DOHH2 (cell line): ENCODE results near the gene HMMR.
A peak's percentile ranks its signal among the peaks of the same experiment; 100 is the strongest.

ENCODE experiments used
- H3F3A ChIP-seq: fragments of 200-600 bp; sonication (generic), shearing (Covaris generic); 2 replicates; pipeline ENCODE4 v1.6.0; 2016; ENCODE audit warnings: antibody characterized with exemption, mild to moderate bottlenecking; ENCODE audit not compliant: control insufficient read depth, insufficient read depth
- H3K27ac ChIP-seq: fragments of 200-600 bp; sonication (generic); 2 replicates; pipeline ENCODE4 v1.5.1; 2014; ENCODE audit warnings: low read depth, mild to moderate bottlenecking, low read length, moderate library complexity
- H3K27me3 ChIP-seq: fragments of 200-600 bp; sonication (generic); 2 replicates; pipeline ENCODE4 v1.6.1; 2014; ENCODE audit warnings: mild to moderate bottlenecking, low read length, mixed read lengths; ENCODE audit not compliant: control insufficient read depth
- H3K36me3 ChIP-seq: fragments of 200-600 bp; sonication (generic); 2 replicates; pipeline ENCODE4 v1.6.1; 2014; ENCODE audit warnings: mild to moderate bottlenecking, low read length, moderate library complexity, mixed read lengths; ENCODE audit not compliant: control insufficient read depth
- H3K4me1 ChIP-seq: fragments of 200-600 bp; sonication (generic); 2 replicates; pipeline ENCODE4 v1.6.1; 2014; ENCODE audit warnings: mild to moderate bottlenecking, low read length, mixed read lengths; ENCODE audit not compliant: control insufficient read depth
- H3K4me2 ChIP-seq: fragments of 200-600 bp; sonication (generic); 2 replicates; pipeline ENCODE4 v1.6.0; 2014; ENCODE audit warnings: mild to moderate bottlenecking, low read length, moderate library complexity
- H3K4me3 ChIP-seq: fragments of 200-600 bp; sonication (generic); 2 replicates; pipeline ENCODE4 v1.5.1; 2014; ENCODE audit warnings: mild to moderate bottlenecking, low read length, mixed read lengths
- H3K79me2 ChIP-seq: fragments of 200-600 bp; sonication (generic); 2 replicates; pipeline ENCODE4 v1.6.1; 2014; ENCODE audit warnings: mild to moderate bottlenecking, low read length, mixed read lengths; ENCODE audit not compliant: control insufficient read depth
- H3K9me2 ChIP-seq: fragments of 200-600 bp; sonication (generic); replicated peaks from 2 replicates; pipeline ENCODE4 v1.6.1; 2014; ENCODE audit warnings: mild to moderate bottlenecking, low read length, mixed read lengths; ENCODE audit not compliant: control insufficient read depth
- H3K9me3 ChIP-seq: fragments of 200-600 bp; sonication (generic); 2 replicates; pipeline ENCODE4 v1.6.1; 2014; ENCODE audit warnings: antibody characterized with exemption, low read length, mixed read lengths; ENCODE audit not compliant: control insufficient read depth, insufficient read depth
- H4K20me1 ChIP-seq: fragments of 200-600 bp; sonication (generic); 2 replicates; pipeline ENCODE4 v1.6.0; 2014; ENCODE audit warnings: low read depth, mild to moderate bottlenecking, antibody characterized with exemption, low read length, moderate library complexity; ENCODE audit not compliant: control insufficient read depth, insufficient read depth
- CTCF ChIP-seq: fragments of 200-600 bp; sonication (generic); IDR thresholded peaks from one replicate; pipeline ENCODE4 v1.5.1; 2014; ENCODE audit warnings: antibody characterized with exemption, mild to moderate bottlenecking, low read depth, low read length; ENCODE audit not compliant: poor library complexity, severe bottlenecking
- EZH2phosphoT487 ChIP-seq: fragments of 200-600 bp; sonication (generic); IDR thresholded peaks from 2 replicates; pipeline ENCODE4 v1.6.1; 2017; ENCODE audit warnings: borderline replicate concordance, mild to moderate bottlenecking, antibody characterized with exemption, low read length, moderate library complexity, mixed read lengths

Gene HMMR

GRCh38 chr5:163436515-163436914 is 23.9 kb upstream of the HMMR start:
- Histone ChIP-seq H3K27me3 (no peaks in the 10 kb centered on the region), H3K9me2 (no peaks in the 10 kb centered on the region), H3K4me2 (peak overlapping the region; percentile 76), H3F3A (no peaks in the 10 kb centered on the region; the same call in 1 of the 2 replicates), H3K9me3 (no peaks in the 10 kb centered on the region), H4K20me1 (peaks cover 10% of the 10 kb centered on the region), H3K4me1 (peaks cover 37% of the 10 kb centered on the region), H3K36me3 (peaks cover 37% of the 10 kb centered on the region), H3K79me2 (peaks cover 46% of the 10 kb centered on the region), H3K4me3 (peak overlapping the region; percentile 96), H3K27ac (peak overlapping the region; percentile 29; the same call in 1 of the 2 replicates)
- TF ChIP-seq CTCF, result no peak
- no peak for TF ChIP-seq EZH2phosphoT487

DNA sequence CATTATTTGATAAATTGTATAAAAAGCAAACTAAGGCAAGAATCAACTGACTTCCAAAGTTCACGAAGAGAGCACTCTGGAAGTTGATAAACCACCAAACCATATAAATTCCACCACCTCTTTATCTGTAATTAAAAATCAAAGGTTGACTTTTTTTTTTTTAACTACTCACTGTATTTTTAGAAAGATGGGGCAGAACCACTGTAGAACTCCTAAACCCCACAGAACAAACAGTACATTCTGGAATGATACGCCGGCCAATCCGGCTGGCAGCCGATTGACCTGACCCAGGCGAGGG is 23.5 kb upstream of the HMMR start:
- Histone ChIP-seq H3K9me2 (no peaks in the 10 kb centered on the region), H3K4me3 (peak overlapping the region; percentile 96), H3F3A (no peaks in the 10 kb centered on the region; the same call in 1 of the 2 replicates), H3K4me1 (peaks cover 37% of the 10 kb centered on the region), H3K27me3 (no peaks in the 10 kb centered on the region), H3K9me3 (no peaks in the 10 kb centered on the region), H4K20me1 (peaks cover 10% of the 10 kb centered on the region), H3K4me2 (peak overlapping the region; percentile 76), H3K79me2 (peaks cover 46% of the 10 kb centered on the region), H3K36me3 (peaks cover 42% of the 10 kb centered on the region), H3K27ac (peak overlapping the region; percentile 29; the same call in 1 of the 2 replicates)
- no peak for TF ChIP-seq CTCF
- TF ChIP-seq EZH2phosphoT487, result no peak

- Histone ChIP-seq H3K4me2 (peak within 1 kb of the TSS; percentile 89), H3K4me1 (peaks cover 37% of the 10 kb centered on the region), H3K9me2 (no peaks in the 10 kb centered on the region), H3K79me2 (peaks cover 46% of the 10 kb centered on the region), H3K27me3 (no peaks in the 10 kb centered on the region), H4K20me1 (peaks cover 10% of the 10 kb centered on the region), H3K4me3 (peak within 1 kb of the TSS; percentile 96), H3K9me3 (no peaks in the 10 kb centered on the region), H3K36me3 (peaks cover 48% of the 10 kb centered on the region), H3F3A (no peaks in the 10 kb centered on the region; the same call in 1 of the 2 replicates), H3K27ac (peak within 1 kb of the TSS; percentile 54)
- TF ChIP-seq EZH2phosphoT487, result no peak
- no peak for TF ChIP-seq CTCF
Measured at GRCh38 chr5:163437309-163438182, 22.9 kb upstream of the HMMR start, which contains the start of gene CCNG1. CCNG1 (plus strand) TSS chr5:163437595; CDS start chr5:163439257, 1,662 bp downstream.
